SK-N-SH treated with all-trans-retinoic acid at 6 μM for 48 hours (cell line): ENCODE data around the gene CA5A.

Experiments
- GLIS3 ChIP-seq: fragments of 250-450 bp; sonication (Bioruptor Pico); IDR thresholded peaks from 2 replicates; pipeline ENCODE4 v1.5.0; 2020; ENCODE audit warnings: mild to moderate bottlenecking, moderate library complexity
- ZC3H10 ChIP-seq: fragments of 250-450 bp; sonication (Bioruptor Pico); IDR thresholded peaks from 2 replicates; pipeline ENCODE4 v1.5.1; 2021; ENCODE audit warnings: mild to moderate bottlenecking, moderate library complexity
- ZFP3 ChIP-seq: fragments of 250-450 bp; sonication (Bioruptor Pico); IDR thresholded peaks from 2 replicates; pipeline ENCODE4 v1.5.0; 2020; ENCODE audit warnings: mild to moderate bottlenecking, moderate library complexity
- ZNF70 ChIP-seq: fragments of 450-650 bp; formaldehyde crosslinking; IDR thresholded peaks from 2 replicates; pipeline ENCODE4 v1.5.0; 2020; ENCODE audit warnings: mild to moderate bottlenecking, moderate library complexity
- TF ChIP-seq, protein P1 (sequence below): fragments of 250-450 bp; sonication (Bioruptor Pico); IDR thresholded peaks from 2 replicates; pipeline ENCODE4 v1.5.1; 2020; ENCODE audit warnings: low read depth, mild to moderate bottlenecking, moderate library complexity
- TF ChIP-seq, protein P2 (sequence below): fragments of 250-450 bp; sonication (Bioruptor Pico); IDR thresholded peaks from 2 replicates; pipeline ENCODE4 v1.8.0; 2020; ENCODE audit warnings: mild to moderate bottlenecking, moderate library complexity, borderline replicate concordance

DNA sequence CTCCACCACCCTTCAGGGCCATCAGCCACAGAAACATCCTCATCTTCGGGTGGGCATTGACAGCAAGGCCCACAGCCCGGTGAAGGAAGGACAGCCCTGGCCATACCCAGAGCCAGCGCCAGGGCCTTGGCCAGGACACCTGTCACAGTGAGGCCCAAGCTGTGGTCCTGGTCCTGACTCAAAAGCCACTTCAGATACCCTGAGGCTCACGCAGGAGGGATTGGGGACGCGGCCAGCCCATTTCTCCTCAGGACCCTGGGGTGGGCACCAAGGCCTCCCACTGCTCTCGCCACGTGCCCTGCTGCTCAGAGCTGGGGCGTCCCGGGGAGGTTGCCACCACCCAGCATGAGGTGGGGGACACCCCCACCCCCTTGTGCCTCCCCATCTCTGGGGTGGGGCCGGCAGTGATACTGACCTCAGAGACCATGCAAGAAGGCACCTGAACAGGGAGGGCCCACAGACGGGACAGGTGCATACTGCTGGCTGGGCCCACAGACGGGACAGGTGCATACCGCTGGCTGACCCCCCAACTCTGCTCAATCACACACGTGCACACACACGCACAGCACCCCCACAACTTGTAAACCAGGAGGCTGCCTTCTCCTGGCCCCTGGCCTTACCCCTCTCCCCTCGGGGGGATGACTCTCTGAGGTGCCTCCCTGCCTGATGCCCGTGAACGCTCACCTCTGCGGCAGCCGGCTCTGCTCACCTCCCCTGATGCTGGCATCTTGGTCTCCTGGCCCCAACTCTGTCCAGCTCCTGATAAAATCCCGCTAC lies 81.2 kb downstream of the CA5A start:
- TF ChIP-seq ZNF70 (CRISPR knock-in tag) (no peak), ZC3H10 (CRISPR knock-in tag) (no peak), ZFP3 (no peak), GLIS3 (CRISPR knock-in tag) (no peak)
- TF ChIP-seq, protein P1, sequence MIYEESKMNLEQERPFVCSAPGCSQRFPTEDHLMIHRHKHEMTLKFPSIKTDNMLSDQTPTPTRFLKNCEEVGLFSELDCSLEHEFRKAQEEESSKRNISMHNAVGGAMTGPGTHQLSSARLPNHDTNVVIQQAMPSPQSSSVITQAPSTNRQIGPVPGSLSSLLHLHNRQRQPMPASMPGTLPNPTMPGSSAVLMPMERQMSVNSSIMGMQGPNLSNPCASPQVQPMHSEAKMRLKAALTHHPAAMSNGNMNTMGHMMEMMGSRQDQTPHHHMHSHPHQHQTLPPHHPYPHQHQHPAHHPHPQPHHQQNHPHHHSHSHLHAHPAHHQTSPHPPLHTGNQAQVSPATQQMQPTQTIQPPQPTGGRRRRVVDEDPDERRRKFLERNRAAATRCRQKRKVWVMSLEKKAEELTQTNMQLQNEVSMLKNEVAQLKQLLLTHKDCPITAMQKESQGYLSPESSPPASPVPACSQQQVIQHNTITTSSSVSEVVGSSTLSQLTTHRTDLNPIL (CRISPR knock-in tag) = no peak
- TF ChIP-seq, protein P2, sequence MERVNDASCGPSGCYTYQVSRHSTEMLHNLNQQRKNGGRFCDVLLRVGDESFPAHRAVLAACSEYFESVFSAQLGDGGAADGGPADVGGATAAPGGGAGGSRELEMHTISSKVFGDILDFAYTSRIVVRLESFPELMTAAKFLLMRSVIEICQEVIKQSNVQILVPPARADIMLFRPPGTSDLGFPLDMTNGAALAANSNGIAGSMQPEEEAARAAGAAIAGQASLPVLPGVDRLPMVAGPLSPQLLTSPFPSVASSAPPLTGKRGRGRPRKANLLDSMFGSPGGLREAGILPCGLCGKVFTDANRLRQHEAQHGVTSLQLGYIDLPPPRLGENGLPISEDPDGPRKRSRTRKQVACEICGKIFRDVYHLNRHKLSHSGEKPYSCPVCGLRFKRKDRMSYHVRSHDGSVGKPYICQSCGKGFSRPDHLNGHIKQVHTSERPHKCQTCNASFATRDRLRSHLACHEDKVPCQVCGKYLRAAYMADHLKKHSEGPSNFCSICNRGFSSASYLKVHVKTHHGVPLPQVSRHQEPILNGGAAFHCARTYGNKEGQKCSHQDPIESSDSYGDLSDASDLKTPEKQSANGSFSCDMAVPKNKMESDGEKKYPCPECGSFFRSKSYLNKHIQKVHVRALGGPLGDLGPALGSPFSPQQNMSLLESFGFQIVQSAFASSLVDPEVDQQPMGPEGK (CRISPR knock-in tag) = no peak
